Stimulated activated CD4-positive, alpha-beta T cell treated with anti-CD3 and anti-CD28 coated beads, Interleukin-1b, Interleukin-23, amount 100 ng/mL, for 48 hours (primary cell): ENCODE data around the gene FIBCD1.

Experiments used
- DNase-seq: peaks from one replicate; pipeline ENCODE4 v3.0.0-alpha.2; 2020

Gene FIBCD1

DNA sequence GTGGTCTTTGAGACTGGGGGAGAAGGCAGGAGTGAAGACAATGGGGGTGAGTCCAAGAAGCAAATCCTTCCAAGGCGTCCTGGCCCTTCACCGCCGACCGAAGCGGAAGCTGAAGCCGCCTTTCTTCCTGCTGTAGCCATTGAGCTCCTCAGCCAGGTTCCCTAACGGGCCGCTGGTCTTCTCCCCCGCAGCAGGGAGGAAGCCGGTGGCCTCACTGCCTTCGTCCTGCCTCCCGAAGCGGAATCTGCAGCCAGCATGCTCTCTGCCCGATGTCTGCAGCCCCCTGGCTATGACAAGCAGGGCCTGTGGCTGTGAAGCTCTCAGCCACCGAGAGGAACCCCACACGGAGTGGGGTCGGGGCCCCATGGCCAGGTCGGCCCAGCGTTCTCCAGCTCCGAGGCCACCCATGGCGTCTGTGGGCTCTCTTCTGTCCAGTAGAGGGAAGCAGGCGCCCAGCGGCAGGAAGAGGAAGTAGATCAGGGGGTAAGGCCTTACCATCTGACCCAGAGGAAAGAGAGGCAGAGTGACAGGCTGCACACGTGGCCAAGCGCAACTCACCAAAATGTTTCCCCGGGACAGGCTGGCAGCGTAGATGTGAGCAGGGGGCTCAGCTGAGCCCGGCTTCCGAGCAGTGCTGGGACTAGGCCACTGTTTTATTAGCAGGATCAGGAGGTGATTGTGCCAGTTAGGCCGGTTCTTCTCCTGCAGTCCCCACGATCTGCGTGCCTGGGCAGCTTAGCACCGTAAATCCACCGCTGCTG, 45.5 kb downstream of the FIBCD1 start:
- DNase-seq: no peak

DNA sequence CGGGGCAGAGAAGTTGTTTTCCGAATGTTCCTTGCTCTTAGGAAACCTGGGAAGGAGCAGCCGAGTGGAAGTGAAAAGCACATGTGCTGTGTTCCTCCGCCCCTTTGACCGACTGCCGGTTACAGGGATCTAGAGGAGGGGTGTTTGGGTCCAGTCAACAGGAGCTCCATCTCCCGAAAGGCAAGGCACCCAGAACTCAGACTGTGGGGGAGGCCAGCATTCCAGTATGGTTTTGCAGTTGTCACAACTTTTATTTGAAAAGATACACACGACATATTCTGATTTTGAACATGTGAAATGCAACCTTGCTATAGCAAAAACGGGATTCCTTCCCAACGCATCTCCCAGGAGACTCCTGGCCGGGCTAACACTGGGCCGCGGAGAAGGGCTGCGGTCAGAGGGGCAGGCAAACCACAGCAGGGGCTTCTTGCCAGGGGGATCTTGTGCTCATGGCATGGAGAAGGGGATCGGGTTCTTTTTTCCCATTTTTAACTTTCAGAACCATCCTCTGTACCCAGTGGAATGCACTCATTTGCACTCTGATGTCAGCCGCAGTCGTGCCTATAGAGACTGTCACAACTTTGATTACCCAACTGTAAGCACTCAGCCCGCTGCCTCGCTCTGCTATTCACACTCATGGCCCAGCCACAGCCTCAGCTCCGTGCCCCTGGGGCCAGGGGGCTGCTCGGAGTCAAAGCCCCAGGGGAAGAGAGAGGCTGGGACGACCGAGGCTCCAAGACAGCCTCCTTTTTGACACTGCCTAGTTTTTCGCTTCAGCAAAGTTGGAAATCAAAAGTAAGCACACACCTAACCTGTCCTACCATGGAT, 46.4 kb downstream of the FIBCD1 start:
- DNase-seq: no peak

DNA sequence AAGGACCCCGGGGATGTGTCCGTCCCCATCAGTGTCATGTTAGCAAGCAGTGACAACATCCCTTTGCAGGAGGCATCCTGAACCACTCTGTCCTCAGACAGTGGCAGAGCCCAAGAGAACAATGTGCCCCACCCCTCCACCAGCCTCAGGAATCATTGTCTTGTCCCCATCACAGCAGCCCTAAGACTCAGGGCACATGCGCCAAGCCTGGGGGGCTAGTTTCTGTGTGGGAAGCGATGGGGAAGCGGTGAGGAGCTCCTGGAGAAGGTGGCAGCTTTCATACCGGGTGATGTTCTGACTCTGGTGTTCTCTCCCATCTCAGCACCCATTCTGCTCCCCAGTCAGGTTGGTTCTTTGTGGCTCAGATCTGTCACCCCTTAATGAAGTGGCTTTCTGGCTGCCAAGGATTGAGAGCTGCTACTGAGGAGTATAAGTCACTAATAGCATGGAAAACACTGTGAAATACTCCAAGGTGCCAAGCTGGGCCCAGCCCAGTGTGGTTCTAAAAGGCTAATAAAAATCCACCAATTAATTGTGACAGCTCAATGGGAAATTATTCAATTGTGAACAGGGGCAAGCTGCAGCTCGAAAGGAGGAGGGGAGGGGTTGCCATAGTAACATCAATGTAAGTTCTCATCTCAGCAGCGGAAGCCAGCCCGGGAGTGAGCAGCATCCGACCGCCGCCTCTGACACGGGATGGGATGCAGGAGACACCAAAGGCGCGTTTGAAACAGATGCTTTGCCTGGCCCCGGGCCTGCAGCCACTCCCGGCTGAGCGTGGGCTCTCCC, 47.2 kb downstream of the FIBCD1 start:
- DNase-seq: no peak

DNA sequence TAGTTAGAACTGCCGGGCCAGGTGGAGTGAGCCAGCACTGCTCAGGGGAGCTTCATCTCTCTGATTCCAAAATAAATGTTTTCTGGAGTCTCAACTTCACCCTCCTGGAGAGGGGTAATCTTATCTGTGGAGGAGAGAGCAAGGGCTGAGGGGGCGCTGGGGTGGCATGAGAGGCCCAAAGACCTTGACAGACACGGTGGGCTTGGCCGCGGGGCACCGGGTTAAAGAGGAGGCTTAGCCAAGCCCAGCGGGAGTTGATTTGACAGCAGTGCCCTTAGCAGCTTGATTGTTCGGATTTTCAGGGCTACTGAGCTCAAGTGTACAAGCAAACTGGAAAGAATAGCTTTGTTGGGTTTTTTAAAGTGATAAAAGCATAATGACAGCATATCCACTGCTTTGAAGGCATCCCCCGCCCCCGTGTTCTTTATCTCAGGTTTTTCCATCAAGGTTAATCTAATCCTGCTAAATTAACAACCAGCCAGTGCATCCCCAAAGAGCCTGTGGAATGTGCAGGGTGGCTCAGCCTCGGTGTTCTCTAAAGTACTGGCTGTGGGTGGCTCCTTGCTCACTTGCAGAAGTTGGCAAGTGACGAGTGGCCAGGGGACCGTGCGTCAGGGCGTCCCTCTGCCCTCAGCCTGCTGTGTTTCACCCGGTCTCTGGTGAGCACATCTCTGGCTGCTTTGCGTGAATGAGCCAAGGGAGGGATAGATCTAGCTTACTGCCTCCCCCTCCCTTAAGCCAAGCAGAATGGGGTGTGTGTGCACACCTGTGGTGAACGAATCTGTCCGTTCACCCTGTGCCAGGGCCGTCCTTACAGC, 48.0 kb downstream of the FIBCD1 start:
- no peak for DNase-seq

DNA sequence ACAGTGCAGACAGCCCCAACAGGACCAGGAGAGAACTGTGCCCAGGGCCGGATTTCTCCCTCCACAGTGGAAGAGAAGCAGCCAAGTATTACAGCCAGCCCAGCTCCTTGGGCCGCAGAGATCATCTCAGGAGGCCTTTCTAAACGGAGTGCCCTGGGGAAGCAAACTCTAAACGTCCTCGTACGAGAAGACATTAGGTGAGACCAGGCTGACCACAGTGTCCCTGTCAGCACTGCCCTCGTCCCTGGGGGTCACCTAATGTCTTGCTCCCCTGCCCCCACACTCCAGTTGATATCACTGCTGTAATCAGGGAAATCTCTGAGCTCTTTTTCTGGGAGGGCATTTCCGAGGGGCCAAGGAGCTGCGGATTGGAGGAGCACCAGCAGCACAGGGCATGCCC, 48.9 kb downstream of the FIBCD1 start:
- DNase-seq: no peak

DNA sequence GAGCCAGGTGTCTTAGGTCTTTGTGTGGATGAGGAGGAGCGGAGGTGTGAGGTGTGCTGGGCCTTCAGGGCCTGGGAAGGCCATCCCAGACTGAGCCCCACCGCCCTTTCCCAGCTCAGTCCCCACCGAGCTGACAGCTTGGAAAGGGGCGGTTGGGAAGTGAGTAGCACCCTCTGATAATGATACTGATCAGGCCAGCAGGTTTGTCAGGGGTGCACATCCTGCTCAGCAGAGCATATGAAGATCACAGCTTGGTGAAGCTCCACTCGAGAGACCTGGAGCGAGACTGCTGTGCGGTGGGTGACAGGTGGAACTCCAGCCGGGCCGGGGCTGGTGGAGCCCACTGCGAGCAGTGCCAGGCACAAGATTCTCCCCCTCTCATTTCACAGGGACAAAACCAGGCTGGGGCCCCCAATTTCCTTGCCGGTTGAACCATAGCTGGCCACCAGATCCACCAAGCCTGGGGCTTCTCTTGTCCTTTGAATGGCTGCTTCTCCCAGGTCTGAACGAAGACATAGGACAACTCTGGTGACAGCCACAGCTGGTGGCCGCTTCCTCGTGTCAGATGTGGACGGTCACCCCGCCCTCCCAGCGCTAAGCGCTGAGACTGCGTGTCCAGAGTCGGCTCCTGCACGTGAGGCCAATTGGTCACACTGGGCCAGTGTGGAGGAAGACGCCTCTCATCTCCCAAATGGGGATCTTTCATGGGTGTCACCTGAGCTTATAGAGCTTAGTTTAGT, 50.7 kb downstream of the FIBCD1 start:
- DNase-seq: no peak

DNA sequence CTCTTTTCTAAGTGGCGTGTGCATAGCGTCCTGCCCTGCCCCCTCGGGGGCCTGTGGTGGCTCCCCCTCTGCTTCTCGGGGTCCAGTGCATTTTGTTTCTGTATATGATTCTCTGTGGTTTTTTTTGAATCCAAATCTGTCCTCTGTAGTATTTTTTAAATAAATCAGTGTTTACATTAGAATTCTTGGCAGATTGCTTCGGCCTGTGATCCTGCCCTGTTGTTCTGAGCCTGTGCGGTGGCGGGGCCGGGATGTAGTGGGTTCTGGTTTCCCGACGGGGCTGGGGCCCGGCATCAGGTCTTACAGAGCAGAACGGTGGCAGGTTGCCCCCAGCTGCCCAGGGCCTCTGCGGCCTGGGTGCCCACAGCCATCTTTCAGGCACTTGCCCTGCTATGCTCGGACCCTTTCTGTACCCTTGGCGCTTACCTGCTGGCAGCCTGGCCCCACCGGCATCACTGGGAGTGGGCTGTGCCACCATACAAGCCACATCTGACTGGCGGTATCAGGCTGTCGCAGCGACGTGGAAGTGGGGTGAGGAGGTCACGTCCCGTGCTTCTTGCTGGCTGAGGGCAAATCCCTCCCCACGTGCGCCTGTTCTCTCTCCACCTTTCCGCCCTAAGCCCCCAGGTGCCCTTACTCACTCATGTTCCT, 51.4 kb downstream of the FIBCD1 start:
- DNase-seq: no peak

DNA sequence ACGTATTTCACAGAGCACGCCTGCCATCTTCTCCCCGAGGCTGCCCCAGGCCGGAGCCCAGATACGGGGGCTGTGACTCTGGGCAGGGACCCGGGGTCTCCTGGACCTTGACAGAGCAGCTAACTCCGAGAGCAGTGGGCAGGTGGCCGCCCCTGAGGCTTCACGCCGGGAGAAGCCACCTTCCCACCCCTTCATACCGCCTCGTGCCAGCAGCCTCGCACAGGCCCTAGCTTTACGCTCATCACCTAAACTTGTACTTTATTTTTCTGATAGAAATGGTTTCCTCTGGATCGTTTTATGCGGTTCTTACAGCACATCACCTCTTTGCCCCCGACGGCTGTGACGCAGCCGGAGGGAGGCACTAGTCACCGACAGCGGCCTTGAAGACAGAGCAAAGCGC, 52.1 kb downstream of the FIBCD1 start:
- DNase-seq: no peak

DNA sequence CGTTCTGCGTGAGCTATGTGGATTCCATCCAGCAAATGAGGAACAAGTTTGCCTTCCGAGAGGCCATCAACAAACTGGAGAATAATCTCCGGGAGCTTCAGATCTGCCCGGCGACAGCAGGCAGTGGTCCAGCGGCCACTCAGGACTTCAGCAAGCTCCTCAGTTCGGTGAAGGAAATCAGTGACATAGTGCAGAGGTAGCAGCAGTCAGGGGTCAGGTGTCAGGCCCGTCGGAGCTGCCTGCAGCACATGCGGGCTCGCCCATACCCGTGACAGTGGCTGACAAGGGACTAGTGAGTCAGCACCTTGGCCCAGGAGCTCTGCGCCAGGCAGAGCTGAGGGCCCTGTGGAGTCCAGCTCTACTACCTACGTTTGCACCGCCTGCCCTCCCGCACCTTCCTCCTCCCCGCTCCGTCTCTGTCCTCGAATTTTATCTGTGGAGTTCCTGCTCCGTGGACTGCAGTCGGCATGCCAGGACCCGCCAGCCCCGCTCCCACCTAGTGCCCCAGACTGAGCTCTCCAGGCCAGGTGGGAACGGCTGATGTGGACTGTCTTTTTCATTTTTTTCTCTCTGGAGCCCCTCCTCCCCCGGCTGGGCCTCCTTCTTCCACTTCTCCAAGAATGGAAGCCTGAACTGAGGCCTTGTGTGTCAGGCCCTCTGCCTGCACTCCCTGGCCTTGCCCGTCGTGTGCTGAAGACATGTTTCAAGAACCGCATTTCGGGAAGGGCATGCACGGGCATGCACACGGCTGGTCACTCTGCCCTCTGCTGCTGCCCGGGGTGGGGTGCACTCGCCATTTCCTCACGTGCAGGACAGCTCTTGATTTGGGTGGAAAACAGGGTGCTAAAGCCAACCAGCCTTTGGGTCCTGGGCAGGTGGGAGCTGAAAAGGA, 53.3 kb downstream of the FIBCD1 start:
- DNase-seq: no peak

DNA sequence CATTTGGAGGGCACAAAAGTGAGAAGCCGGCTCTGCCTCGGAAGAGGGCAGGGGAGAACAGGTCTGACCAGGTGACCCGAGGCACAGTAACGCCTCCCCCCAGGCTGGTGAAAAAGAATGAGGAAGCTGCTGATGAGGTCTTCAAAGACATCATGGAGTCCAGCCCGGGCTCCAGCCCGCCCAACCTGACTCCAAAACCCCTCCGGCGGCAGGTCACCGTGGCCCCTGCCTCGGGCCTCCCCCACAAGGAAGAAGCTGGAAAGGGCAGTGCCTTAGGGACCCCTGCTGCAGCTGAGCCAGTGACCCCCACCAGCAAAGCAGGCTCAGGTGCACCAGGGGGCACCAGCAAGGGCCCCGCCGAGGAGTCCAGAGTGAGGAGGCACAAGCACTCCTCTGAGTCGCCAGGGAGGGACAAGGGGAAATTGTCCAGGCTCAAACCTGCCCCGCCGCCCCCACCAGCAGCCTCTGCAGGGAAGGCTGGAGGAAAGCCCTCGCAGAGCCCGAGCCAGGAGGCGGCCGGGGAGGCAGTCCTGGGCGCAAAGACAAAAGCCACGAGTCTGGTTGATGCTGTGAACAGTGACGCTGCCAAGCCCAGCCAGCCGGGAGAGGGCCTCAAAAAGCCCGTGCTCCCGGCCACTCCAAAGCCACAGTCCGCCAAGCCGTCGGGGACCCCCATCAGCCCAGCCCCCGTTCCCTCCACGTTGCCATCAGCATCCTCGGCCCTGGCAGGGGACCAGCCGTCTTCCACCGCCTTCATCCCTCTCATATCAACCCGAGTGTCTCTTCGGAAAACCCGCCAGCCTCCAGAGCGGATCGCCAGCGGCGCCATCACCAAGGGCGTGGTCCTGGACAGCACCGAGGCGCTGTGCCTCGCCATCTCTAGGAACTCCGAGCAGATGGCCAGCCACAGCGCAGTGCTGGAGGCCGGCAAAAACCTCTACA, 54.2 kb downstream of the FIBCD1 start:
- DNase-seq: no peak

DNA sequence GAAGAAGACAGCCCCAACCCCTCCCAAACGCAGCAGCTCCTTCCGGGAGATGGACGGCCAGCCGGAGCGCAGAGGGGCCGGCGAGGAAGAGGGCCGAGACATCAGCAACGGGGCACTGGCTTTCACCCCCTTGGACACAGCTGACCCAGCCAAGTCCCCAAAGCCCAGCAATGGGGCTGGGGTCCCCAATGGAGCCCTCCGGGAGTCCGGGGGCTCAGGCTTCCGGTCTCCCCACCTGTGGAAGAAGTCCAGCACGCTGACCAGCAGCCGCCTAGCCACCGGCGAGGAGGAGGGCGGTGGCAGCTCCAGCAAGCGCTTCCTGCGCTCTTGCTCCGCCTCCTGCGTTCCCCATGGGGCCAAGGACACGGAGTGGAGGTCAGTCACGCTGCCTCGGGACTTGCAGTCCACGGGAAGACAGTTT, 54.9 kb downstream of the FIBCD1 start:
- no peak for DNase-seq

DNA sequence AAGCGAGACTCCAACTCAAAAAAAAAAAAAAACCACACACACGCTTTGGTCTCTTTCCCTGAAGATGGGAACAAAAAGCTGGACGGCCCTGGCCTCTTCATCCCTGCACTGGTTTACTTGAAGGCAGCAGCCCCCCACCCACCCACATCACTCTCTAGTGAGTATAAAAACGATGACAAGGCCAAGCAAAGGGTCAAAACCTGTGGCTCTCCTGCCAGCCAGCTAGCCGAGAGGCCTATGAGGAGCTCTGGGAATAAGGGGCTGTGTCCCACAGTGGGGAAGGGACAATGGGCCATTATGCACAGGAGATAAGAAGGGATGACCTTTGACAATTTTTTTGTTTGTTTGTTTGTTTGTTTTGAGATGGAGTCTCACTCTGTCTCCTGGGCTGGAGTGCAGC, 55.6 kb downstream of the FIBCD1 start:
- no peak for DNase-seq

DNA sequence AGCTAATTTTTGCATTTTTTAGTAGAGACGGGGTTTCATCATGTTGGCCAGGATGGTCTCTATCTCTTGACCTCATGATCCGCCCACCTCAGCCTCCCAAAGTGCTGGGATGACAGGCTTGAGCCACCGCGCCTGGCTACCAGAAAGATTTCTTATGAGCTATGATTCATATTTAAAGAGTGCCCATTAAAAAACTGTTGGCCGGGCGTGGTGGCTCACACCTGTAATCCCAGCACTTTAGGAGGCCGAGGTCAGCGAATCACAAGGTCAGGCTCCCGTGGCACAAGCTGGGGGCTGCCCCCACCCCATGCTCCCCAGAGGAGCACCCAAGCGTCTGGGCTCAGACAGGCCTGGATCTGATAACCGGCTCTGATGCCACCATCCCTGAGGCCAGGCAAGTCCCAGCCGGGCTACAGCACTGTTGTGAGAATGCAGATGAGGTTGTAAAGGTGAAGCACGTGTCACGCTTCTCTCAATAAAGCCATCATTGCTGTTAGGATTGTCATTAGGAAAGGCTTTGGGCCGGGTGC, 56.3 kb downstream of the FIBCD1 start:
- DNase-seq: no peak

DNA sequence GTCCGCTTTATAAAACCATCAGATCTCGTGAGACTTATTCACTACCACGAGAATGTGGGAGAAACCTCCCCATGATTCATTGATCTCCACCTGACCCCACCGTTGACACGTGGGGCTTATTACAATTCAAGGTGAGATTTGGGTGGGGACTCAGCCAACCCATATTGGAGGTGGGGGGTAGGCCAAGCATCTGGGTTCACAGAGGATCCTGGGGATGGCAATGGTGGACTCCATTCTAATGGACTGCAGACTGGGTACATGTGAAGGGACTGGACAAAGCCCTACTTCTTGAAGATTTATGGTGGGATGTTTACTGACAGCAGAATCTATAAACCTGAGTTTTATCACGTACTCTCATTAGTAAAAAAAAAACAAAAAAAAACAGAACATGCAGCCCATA, 57.5 kb downstream of the FIBCD1 start:
- DNase-seq: no peak

DNA sequence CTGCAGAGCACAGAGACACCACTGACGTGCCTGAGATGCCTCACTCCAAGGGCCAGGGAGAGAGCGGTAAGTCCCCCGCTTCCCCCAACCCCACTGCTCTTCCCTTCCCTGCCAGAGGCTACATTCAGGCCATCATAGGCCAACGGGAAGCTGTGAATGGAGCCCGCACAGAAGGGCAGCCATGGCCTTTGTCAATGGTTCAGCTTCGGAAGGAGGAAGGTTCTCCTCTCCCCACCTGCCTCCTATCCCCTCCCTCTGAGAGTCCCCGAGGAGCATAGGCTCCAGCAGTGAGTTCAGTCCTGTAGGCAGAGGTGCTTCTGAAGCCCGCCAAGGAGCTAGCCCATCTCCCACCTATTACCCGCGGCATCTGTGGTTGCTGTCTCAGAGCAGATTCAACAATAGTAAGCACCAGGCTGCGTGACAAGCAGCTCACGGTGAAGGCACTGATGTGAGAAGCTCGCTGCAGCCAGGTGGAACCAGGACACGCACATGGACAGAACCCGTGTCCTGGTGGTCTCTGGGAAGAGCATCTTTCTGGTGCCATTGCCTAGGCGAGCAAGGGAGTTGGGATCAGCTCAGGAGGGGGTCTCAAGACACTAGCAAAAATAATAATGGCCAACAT, 58.3 kb downstream of the FIBCD1 start:
- DNase-seq: no peak

DNA sequence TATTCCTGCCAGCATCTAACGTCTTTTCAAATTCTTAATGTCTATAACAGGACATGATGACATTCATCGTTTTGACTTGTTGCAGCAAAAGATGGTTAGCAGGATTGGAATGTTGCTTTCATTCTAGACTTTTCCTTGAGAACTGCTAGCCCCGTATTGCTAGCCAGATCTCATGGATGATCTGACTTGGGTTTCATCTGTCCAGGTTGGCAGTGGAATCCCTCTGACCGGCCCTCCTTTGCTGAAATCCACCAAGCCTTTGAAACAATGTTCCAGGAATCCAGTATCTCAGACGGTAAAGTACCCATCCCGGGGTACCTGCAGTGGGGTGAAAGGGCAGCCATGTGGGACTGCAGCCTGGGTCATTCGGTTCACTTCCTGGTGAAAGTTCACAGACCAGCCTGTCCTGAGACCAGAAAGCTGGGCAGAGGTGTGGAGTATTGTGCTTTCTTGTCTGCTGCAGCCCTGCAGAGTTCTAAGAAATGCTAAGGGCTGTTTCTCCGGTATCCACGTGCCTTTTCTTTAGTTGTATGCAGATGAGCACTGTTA, 59.1 kb downstream of the FIBCD1 start:
- no peak for DNase-seq

DNA sequence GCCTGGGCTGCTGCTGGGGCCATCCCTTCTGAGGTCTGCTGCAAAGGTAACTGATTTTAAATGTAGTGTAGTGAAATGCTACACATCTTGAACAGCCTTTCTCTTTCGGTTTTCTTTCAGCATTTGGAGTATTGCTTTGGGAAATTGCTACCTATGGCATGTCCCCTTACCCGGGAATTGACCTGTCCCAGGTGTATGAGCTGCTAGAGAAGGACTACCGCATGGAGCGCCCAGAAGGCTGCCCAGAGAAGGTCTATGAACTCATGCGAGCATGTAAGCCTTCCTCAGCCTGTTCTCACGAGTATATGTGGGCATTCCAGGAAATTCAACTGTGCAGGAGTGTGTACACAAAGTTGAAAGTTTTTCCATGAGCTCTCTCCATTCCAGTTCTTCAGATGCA, 60.8 kb downstream of the FIBCD1 start:
- DNase-seq: no peak

DNA sequence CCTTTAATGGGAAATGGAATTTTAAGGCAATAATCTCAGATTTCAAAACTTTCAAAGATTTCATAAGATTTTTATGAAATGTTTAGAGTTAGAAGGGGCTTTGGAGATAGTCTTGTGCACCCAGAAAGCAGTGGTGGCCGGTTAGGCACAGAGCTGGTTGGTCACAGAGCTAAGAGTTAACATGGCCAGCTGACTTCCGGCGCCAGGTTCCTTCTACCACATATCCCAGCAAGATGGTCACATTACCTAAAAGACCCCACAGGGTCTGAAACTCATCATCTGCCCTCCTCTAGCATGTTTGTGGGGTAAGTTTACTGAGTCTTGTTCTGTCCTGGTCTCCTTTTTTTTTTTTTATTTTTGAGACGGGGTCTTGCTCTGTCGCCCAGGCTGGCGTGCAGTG, 61.7 kb downstream of the FIBCD1 start:
- no peak for DNase-seq
